ENCODE measurements around the gene SNTG2. TPM values are rescaled to one million over a fixed set of nuclear protein-coding genes. Genes with fewer than 3 reads are reported as not detected.
"Not testable (repeated sequence)": the region's sequence is repeated elsewhere in the genome, so short reads cannot be mapped to it uniquely, and the experiment has no call there.

The SNTG2 gene
- total RNA-seq, 2 experiments from 2014 or later = 2.9 to 3.5 TPM

GRCh38 chr2:1381644-1382043 lies 431.0 kb downstream of the SNTG2 start:
- Mint-ChIP-seq H3K36me3 (no peaks in the 10 kb centered on the region), H3K9me3 (peaks cover 1% of the 10 kb centered on the region), H3K27ac (no peak overlapping the region), H3K27me3 (peaks cover 3% of the 10 kb centered on the region), H3K4me3 (no peak overlapping the region), H3K4me1 (no peaks in the 10 kb centered on the region)
- POLR2A ChIA-PET = no interaction called here
- ATAC-seq (ENCODE audit: low read depth) (no peak), DNase-seq (no peak)

- H3K9me3 Mint-ChIP-seq; ATAC-seq (ENCODE audit: low read depth); H3K27ac Mint-ChIP-seq; H3K27me3 Mint-ChIP-seq; H3K4me3 Mint-ChIP-seq; DNase-seq; H3K4me1 Mint-ChIP-seq; POLR2A ChIA-PET; H3K36me3 Mint-ChIP-seq: not testable (repeated sequence)
These were observed 437.5 kb downstream of the SNTG2 start for GRCh38 chr2:1387954-1388725.

DNA sequence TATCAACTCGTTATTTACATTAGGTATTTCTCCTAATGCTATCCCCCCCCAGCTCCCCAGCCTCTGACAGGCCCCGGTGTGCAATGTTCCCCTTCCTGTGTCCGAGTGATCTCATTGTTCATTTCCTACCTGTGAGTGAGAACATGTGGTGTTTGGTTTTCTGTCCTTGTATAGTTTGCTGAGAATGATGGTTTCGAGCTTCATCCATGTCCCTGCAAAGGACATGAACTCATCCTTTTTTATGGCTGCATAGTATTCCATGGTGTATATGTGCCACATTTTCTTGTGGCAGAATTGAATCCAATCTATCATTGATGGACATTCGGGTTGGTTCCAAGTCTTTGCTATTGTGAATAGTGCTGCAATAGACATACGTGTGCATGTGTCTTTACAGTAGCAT lies 439.5 kb downstream of the SNTG2 start:
- H3K27me3 Mint-ChIP-seq, POLR2A ChIA-PET: not testable (repeated sequence)

DNA sequence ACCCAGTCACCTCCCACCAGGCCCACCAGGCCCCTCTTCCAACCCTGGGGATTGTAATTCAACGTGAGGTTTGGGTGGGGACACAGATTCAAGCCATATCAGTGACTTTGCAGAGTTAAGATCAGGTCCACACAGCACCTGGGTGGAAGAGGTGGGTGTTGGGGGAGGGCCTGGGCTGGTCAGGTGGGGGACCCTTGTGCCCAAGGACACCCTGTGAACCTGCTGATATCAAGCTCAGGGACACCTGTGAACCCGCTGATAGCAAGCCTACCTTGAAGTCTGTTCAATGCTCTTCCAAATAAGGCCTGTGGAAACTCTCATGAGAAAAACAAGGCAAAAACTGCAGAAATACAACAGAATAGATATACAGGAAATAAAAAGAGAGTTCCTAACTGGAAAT lies 442.7 kb downstream of the SNTG2 start:
- Mint-ChIP-seq H3K27me3 (no peaks in the 10 kb centered on the region), H3K27ac (no peak overlapping the region), H3K4me3 (no peak overlapping the region), H3K4me1 (no peaks in the 10 kb centered on the region), H3K9me3 (peaks cover 4% of the 10 kb centered on the region), H3K36me3 (no peaks in the 10 kb centered on the region)
- ATAC-seq (ENCODE audit: low read depth) (no peak), DNase-seq (no peak)
- POLR2A ChIA-PET = no interaction called here

More for the DNA sequence above, 439.5 kb downstream of the SNTG2 start:
- H3K9me3 Mint-ChIP-seq; DNase-seq; H3K4me3 Mint-ChIP-seq; ATAC-seq (ENCODE audit: low read depth); H3K4me1 Mint-ChIP-seq; H3K36me3 Mint-ChIP-seq; H3K27ac Mint-ChIP-seq: not testable (repeated sequence)

DNA sequence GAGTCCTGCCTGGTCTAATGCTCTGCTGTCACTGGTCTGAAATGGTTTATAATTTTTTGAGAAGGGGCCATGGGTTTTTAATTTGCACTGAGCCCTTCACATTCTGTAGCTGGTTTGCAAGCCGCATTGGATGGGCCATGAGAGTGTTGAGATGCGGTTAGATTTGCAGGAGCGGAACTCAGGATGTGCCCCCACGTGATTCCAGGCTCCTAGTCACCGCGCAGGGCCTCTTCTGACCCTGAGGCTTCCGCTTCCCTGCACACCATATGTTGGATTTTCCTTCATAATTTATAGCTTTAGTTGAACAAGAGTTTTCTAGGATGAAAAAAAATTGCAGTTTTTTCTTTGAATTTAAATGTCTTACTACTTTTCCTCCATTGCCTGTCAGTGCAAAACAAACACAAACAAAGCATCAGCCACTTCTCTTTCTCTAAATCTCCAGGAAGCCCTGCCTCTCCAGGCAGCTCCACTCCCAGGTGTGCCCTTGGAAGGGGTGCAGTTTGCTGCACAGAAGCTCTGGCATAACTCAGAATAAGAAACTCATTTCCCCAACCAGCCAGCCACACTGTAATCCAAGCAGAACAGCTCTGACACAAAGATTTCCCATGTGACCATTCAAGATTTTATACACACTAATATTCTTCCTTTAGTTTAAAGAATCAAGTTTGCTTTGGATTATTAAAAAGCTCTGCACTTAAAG lies 444.2 kb downstream of the SNTG2 start:
- POLR2A ChIA-PET = no interaction called here
- DNase-seq = no peak
- H3K27ac Mint-ChIP-seq = no peak overlapping the region

DNA sequence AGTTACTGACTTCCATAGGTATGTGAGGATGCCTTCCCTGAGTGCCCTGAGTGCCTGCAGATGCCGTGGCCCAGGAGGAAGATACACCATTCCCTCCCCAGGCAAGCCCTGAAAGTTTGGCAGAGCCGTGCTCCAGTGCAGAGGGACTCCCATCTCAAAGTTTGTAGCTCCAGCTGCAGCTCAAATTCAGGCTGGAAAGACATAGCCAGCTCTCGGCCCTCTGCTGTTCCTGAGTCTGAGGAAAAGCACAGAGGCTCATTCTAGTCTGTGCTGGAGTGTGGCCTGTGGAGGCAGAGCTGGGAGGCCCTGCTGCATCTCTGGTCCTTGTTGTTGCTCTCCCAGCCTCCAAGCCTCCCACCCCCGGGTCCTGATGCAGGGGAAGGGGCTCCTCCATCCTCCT lies 446.7 kb downstream of the SNTG2 start:
- no peaks in the 10 kb centered on the region for H3K4me1 Mint-ChIP-seq
- no peaks in the 10 kb centered on the region for H3K36me3 Mint-ChIP-seq
- no peak overlapping the region for H3K4me3 Mint-ChIP-seq
- no peaks in the 10 kb centered on the region for H3K27me3 Mint-ChIP-seq
- H3K9me3 Mint-ChIP-seq = no peaks in the 10 kb centered on the region
- no peak overlapping the region for H3K27ac Mint-ChIP-seq
- POLR2A ChIA-PET = no interaction called here
- ATAC-seq (ENCODE audit: low read depth) (no peak), DNase-seq (no peak)

More for the DNA sequence above, 444.2 kb downstream of the SNTG2 start:
- Mint-ChIP-seq H3K36me3 (no peaks in the 10 kb centered on the region), H3K27me3 (no peaks in the 10 kb centered on the region), H3K4me1 (no peaks in the 10 kb centered on the region), H3K4me3 (no peak overlapping the region), H3K9me3 (peaks cover 4% of the 10 kb centered on the region)
- ATAC-seq (ENCODE audit: low read depth) = no peak

DNA sequence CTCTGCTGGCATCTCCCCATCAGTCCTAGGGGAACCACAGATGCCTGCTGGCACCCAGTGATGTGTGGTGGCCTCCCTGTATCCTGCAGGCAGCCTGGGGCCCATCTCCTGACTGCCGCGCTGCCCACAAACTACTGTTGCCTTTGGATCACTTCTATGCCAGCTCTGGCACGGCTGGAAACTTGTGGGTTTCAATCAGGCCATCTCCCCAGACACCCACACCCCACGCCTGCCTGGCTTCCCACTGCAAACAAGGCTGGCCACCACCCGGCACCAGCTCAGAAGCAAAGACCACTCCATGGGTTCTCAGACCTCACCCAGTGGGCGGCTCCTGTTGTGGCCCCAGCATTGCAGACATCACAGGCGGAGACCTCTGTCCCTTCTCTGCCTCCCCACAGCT lies 447.5 kb downstream of the SNTG2 start:
- Mint-ChIP-seq H3K4me1 (no peaks in the 10 kb centered on the region), H3K36me3 (no peaks in the 10 kb centered on the region), H3K9me3 (no peaks in the 10 kb centered on the region), H3K4me3 (no peak overlapping the region), H3K27me3 (no peaks in the 10 kb centered on the region), H3K27ac (no peak overlapping the region)
- ATAC-seq (ENCODE audit: low read depth) = no peak
- POLR2A ChIA-PET = no interaction called here
- no peak for DNase-seq

- H3K27ac Mint-ChIP-seq = no peak overlapping the region
- POLR2A ChIA-PET = no interaction called here
- no peak for ATAC-seq (ENCODE audit: low read depth)
These were observed 450.5 kb downstream of the SNTG2 start for GRCh38 chr2:1400943-1401735.

GRCh38 chr2:1402064-1402463 lies 451.4 kb downstream of the SNTG2 start:
- Mint-ChIP-seq H3K27me3 (no peaks in the 10 kb centered on the region), H3K9me3 (peaks cover 5% of the 10 kb centered on the region), H3K36me3 (no peaks in the 10 kb centered on the region), H3K4me3 (no peak overlapping the region), H3K27ac (no peak overlapping the region), H3K4me1 (no peaks in the 10 kb centered on the region)
- ATAC-seq (ENCODE audit: low read depth) (no peak), DNase-seq (no peak)
- POLR2A ChIA-PET = no interaction called here

More at GRCh38 chr2:1400943-1401735, 450.5 kb downstream of the SNTG2 start:
- Mint-ChIP-seq H3K27me3 (no peaks in the 10 kb centered on the region), H3K9me3 (peaks cover 5% of the 10 kb centered on the region), H3K4me1 (no peaks in the 10 kb centered on the region), H3K36me3 (no peaks in the 10 kb centered on the region), H3K4me3 (no peak overlapping the region)
- DNase-seq = no peak

DNA sequence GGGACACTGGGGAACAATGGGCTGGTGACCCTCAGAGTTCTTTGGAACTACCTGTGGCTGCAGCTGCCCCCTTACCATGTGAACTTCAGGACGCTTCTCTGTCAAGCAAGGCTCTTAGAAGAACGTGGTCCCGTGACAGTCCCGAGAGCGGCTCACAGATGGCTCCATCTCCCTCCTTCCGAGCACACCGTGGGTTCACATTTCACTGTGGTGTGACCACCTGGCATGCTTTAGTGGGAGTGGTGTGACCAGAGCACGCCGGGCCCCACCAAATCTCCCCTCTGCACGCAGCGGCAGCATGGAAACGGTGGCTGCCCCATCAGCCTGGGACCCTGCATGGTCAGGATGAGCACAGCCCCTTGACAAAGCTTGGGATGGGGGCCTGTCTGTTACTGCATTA lies 452.9 kb downstream of the SNTG2 start:
- DNase-seq = no peak
- no peak for ATAC-seq (ENCODE audit: low read depth)
- POLR2A ChIA-PET = no interaction called here
- Mint-ChIP-seq H3K9me3 (peaks cover 5% of the 10 kb centered on the region), H3K27me3 (no peaks in the 10 kb centered on the region), H3K4me1 (no peaks in the 10 kb centered on the region), H3K27ac (no peak overlapping the region), H3K36me3 (no peaks in the 10 kb centered on the region), H3K4me3 (no peak overlapping the region)

- peaks cover 5% of the 10 kb centered on the region for H3K9me3 Mint-ChIP-seq
- DNase-seq = no peak
- no peak overlapping the region for H3K27ac Mint-ChIP-seq
- ATAC-seq (ENCODE audit: low read depth) = no peak
- no peaks in the 10 kb centered on the region for H3K4me1 Mint-ChIP-seq
- H3K36me3 Mint-ChIP-seq = no peaks in the 10 kb centered on the region
- POLR2A ChIA-PET = no interaction called here
- H3K27me3 Mint-ChIP-seq = no peaks in the 10 kb centered on the region
- no peak overlapping the region for H3K4me3 Mint-ChIP-seq
These were observed 454.5 kb downstream of the SNTG2 start for GRCh38 chr2:1405124-1405523.

- no peak overlapping the region for H3K4me3 Mint-ChIP-seq
- no peaks in the 10 kb centered on the region for H3K4me1 Mint-ChIP-seq
- peaks cover 5% of the 10 kb centered on the region for H3K9me3 Mint-ChIP-seq
- no peak for DNase-seq
- no peaks in the 10 kb centered on the region for H3K27me3 Mint-ChIP-seq
- POLR2A ChIA-PET = no interaction called here
- no peak overlapping the region for H3K27ac Mint-ChIP-seq
- no peak for ATAC-seq (ENCODE audit: low read depth)
- no peaks in the 10 kb centered on the region for H3K36me3 Mint-ChIP-seq
These were observed 455.3 kb downstream of the SNTG2 start for GRCh38 chr2:1405967-1406366.

DNA sequence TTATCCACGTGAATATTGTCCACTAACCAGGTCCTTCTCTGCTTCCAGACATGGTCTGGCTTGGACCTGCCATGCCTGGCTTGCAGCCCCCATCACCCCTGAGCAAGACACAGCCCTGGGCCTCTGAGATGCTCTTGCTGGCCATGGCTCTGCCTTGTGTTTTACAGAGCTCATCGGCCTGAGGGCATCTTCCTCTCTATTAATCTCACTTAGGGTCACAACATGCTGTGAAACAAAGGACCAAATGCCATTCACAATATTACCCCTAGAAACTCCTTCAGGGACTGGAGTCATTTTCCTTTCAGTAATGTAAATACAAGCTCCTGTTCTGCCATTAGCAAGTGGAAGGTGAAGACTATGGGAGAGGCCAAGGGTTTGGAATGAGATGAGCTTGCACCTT lies 455.8 kb downstream of the SNTG2 start:
- ATAC-seq (ENCODE audit: low read depth) (no peak), DNase-seq (no peak)
- H3K36me3 Mint-ChIP-seq = no peaks in the 10 kb centered on the region
- POLR2A ChIA-PET = no interaction called here
- no peak overlapping the region for H3K27ac Mint-ChIP-seq
- peaks cover 5% of the 10 kb centered on the region for H3K9me3 Mint-ChIP-seq
- no peak overlapping the region for H3K4me3 Mint-ChIP-seq
- no peaks in the 10 kb centered on the region for H3K4me1 Mint-ChIP-seq
- H3K27me3 Mint-ChIP-seq = no peaks in the 10 kb centered on the region
